HG03039 (cell line): ENCODE data around the gene KRTAP4-9.
"Not testable (repeated sequence)": the region's sequence is repeated elsewhere in the genome, so short reads cannot be mapped to it uniquely, and the experiment has no call there.

Experiments used
- ATAC-seq: cut with Tn5 transposase; IDR thresholded peaks from one replicate; pipeline ENCODE4 v1.9.1; 2021; ENCODE audit warnings: mild to moderate bottlenecking, moderate library complexity; ENCODE audit not compliant: unreplicated experiment

Gene KRTAP4-9

GRCh38 chr17:41105347-41105746 lies at the start of gene KRTAP4-9:
TSS of gene KRTAP4-9 (plus strand) at chr17:41105389. CDS start at chr17:41105389, 0 bp downstream.
- not testable (repeated sequence) for ATAC-seq

GRCh38 chr17:41057547-41057946 lies 47.6 kb upstream of the KRTAP4-9 start:
- ATAC-seq = no peak

DNA sequence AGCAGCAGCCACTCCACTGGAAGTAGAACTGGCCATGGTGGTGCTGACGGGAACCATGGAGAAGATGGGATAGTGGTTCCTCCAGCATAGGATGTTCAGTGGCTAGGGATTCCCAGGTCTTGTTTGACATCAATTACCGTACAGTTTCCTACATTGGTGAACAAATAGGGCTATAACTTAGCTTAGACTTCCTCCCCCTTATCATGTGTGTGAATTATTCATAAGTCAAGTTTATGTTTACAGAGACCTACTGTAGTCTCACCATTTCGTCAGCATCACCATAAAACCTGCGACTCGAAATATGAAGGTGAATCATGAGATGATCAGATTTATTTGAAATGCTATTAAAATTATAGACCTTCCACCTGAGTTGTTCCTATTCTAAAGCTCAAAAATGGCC lies 46.4 kb upstream of the KRTAP4-9 start:
- no peak for ATAC-seq

DNA sequence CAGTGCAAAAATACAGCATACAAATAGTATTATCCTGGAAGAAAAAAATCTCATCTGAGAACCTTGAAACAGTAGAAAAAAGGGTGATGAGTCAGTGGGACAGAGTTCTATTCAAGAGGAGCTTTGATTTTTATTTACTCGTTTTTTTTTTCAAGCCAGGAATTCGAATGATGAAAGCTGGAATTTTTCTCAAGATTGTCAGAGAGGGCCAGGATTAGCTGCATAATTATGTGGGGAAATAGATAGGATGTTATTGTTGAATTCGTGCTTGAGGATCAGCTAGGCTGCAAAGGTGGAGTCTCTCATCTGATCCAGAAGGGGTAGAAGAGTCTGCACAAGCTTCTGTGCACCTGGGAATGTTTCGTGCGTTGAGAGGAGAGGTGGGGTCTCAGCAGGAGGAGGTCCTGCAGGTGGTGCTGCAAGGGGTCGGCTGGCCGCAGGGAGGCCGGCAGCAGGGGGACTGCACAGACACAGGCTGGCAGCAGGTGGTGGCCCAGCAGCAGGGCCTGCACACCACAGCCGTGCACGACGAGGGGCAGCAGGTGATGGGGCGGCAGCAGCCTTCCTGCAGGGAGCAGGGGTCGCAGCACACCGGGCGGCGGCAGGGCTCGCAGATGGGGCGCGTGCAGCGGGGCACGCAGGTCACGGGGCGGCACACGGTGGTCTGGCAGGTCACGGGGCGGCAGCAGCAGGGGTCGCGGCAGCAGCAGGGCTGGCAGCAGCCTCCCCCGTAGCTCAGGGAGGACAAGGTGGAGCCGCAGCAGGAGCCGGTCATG lies 45.7 kb upstream of the KRTAP4-9 start:
- ATAC-seq = not testable (repeated sequence)

GRCh38 chr17:41060052-41060604 lies 45.1 kb upstream of the KRTAP4-9 start, which contains the start of gene KRTAP2-3:
TSS of gene KRTAP2-3 (minus strand) at chr17:41060114. CDS start at chr17:41060050, 64 bp downstream.
- ATAC-seq = no peak

- ATAC-seq = no peak
Measured at GRCh38 chr17:41061964-41062363, 43.2 kb upstream of the KRTAP4-9 start.

DNA sequence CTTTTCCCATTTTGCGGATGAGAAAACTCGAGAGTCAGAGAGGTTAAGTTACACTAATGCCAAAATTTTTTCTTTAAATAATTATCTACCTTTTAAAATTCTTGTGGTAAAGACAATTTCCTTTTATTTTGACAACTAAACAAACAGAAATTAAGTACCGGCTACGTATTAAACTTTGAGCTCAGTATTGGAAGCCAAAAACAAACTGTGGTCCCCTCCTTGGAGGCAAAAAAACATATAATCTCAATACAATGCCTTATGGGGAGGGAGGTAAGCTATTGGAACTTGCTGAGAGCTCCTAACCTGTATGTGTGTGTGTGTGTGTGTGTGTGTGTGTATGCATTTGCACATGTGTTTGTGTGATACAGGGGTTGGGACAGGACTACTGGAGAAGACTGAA lies 41.7 kb upstream of the KRTAP4-9 start:
- ATAC-seq = no peak

DNA sequence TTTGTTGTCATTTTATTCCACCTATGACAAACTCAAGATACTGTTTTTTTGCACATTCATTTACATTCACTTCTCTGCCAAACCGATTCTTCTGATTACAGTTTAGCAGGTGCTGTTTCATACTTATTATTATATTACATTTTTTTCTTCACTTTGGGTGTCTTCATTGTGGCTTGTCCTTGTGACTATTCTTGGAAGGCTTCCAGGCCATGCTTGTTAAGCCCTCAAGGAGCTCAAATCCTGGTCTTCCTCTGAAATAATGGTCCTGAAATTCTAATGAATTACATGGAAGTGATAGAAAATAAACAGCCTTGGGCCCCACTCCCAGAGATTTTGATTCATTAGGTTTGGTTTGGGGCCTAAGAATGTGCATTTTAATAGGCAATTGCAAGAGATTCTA lies 40.9 kb upstream of the KRTAP4-9 start:
- ATAC-seq = no peak

DNA sequence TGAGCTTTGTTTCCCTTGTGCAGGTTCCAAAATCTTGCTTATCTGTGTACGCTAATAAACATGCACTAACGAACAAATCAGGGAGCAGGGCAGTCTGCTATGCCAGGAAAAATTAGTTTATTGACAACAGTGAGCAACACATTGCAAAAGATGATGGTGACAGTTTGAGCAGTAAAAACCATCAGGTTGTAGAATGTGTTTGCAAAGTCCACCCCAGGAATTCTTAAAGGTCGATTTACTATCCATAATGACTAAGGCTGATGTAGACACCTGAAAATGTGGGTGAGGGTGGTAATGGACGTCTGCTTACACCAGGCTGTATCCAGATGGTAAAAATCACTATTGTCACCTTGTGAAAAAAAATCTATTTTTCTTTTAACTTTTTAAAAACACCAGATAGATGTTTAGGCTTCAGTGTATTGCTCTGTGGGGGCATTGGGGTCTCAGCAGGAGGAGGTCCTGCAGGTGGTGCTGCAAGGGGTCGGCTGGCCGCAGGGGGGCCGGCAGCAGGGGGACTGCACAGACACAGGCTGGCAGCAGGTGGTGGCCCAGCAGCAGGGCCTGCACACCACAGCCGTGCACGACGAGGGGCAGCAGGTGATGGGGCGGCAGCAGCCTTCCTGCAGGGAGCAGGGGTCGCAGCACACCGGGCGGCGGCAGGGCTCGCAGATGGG lies 40.0 kb upstream of the KRTAP4-9 start:
- not testable (repeated sequence) for ATAC-seq

DNA sequence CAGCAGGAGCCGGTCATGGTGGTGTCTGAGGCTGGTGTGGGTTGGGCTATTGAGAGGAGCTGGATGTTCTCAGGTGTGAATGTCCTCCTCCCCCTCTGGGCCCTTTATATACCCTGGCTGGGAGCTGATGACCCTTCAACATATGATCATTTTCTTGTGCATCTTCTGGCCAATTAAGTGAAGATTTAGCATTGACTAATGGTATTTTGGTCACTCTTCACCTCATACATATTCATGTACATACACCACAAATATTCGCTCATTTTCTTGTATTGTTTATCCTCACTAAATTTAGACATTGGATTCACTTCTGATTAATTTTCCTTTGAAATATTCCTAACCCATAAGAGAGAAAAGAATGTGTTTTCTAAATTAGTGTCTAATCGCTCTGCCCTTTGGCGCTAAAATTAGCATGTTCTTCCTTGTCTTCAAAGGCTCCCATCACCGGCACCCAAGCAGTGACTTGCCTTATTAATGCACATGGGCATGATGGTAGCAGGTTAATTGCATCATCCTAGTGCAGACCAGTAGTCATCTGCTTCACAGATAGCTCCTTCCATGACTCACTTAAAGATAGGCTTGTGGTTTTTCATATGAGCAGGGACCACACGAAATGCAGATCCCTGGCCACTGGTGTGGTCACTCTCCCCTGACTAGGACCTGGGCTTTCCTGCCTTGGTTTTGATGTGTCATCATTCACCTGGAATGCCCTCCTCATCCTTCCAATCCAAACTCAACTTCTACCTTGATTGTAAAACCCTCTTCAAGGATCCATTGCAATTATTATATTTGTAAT lies 39.2 kb upstream of the KRTAP4-9 start, which contains the start of gene KRTAP2-4:
KRTAP2-4 (minus strand) TSS at position 51 of the 796 bp plus-strand sequence; CDS start at position 17, 34 bp downstream.
- ATAC-seq = no peak

DNA sequence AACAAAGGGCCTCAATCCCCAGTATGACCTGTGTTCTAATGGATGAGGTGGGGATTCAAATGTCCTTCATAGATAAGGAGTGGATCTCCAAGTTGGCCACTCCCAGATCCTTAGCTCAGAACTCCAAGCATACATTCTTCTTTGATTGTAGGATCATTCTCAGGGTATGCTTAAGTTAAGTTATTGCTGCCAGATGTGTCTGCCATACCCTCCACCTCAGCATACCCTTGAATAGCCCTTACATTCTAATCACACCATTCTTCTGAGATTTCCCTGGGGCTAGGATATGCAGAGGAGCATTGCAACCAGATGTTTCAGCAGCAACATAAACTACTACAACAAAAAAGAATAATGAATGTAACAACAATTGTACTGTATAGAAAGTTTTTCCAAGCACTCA lies 37.9 kb upstream of the KRTAP4-9 start:
- no peak for ATAC-seq

GRCh38 chr17:41069031-41069430 lies 36.2 kb upstream of the KRTAP4-9 start:
- no peak for ATAC-seq

- ATAC-seq = no peak
Measured at GRCh38 chr17:41071606-41072360, 33.4 kb upstream of the KRTAP4-9 start.

GRCh38 chr17:41073676-41074075 lies 31.5 kb upstream of the KRTAP4-9 start:
- ATAC-seq = no peak

DNA sequence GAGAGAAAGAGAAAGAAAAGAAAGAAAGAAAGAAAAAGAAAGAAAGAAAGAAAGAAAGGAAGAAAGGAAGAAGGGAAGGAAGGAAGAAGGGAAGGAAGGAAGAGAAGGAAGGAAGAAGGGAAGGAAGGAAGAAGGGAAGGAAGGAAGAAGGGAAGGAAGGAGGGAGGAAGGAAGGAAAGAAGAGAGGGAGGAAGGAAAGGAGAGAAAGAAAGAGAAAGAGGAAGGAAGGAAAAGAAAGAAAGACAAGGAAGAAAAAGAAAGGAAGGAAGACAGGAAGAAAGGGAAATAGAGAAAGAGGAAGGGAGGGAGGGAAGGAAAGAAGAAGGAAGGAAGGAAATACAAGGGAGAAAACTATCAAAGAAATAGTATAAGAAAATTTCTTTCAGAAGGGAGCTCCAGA lies 28.4 kb upstream of the KRTAP4-9 start:
- no peak for ATAC-seq

DNA sequence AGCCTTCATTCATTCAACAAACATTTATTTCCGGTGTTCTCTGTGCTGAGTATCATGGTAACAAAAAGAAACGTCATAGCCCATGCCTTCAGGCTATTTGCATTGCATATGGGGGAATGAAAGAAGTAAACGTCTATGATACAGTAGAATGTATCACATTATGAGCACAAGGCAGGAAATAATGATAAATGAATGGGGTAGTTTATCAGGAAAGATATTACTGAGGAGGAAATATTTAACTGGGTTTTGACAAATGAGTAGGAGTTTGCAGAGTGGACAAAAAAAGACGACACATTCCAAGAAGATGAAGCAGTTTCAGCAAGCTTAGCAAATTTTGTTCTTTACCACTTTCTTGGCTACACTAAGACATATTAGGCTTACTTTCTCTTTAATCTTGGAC lies 22.6 kb upstream of the KRTAP4-9 start:
- no peak for ATAC-seq

GRCh38 chr17:41083427-41083826 lies 21.8 kb upstream of the KRTAP4-9 start:
- ATAC-seq = not testable (repeated sequence)

- ATAC-seq = not testable (repeated sequence)
Measured at GRCh38 chr17:41084100-41084856, 20.9 kb upstream of the KRTAP4-9 start, which contains the start of gene KRTAP4-7. TSS of gene KRTAP4-7 (plus strand) at chr17:41084150. CDS start at chr17:41084207, 57 bp downstream.

GRCh38 chr17:41088760-41089352 lies 16.3 kb upstream of the KRTAP4-9 start:
- ATAC-seq = not testable (repeated sequence)
